ENCODE results near the gene GLYATL2. TPM values are rescaled to one million over a fixed set of nuclear protein-coding genes. Genes with fewer than 3 reads are reported as not detected.

GLYATL2 gene
- total and polyA plus RNA-seq, 2 of the 8 experiments (the other 6 are each of a cell fraction or from before 2014, with no cell fraction given) = 0.39 to 0.69 TPM

- TF ChIP-seq, protein P1, sequence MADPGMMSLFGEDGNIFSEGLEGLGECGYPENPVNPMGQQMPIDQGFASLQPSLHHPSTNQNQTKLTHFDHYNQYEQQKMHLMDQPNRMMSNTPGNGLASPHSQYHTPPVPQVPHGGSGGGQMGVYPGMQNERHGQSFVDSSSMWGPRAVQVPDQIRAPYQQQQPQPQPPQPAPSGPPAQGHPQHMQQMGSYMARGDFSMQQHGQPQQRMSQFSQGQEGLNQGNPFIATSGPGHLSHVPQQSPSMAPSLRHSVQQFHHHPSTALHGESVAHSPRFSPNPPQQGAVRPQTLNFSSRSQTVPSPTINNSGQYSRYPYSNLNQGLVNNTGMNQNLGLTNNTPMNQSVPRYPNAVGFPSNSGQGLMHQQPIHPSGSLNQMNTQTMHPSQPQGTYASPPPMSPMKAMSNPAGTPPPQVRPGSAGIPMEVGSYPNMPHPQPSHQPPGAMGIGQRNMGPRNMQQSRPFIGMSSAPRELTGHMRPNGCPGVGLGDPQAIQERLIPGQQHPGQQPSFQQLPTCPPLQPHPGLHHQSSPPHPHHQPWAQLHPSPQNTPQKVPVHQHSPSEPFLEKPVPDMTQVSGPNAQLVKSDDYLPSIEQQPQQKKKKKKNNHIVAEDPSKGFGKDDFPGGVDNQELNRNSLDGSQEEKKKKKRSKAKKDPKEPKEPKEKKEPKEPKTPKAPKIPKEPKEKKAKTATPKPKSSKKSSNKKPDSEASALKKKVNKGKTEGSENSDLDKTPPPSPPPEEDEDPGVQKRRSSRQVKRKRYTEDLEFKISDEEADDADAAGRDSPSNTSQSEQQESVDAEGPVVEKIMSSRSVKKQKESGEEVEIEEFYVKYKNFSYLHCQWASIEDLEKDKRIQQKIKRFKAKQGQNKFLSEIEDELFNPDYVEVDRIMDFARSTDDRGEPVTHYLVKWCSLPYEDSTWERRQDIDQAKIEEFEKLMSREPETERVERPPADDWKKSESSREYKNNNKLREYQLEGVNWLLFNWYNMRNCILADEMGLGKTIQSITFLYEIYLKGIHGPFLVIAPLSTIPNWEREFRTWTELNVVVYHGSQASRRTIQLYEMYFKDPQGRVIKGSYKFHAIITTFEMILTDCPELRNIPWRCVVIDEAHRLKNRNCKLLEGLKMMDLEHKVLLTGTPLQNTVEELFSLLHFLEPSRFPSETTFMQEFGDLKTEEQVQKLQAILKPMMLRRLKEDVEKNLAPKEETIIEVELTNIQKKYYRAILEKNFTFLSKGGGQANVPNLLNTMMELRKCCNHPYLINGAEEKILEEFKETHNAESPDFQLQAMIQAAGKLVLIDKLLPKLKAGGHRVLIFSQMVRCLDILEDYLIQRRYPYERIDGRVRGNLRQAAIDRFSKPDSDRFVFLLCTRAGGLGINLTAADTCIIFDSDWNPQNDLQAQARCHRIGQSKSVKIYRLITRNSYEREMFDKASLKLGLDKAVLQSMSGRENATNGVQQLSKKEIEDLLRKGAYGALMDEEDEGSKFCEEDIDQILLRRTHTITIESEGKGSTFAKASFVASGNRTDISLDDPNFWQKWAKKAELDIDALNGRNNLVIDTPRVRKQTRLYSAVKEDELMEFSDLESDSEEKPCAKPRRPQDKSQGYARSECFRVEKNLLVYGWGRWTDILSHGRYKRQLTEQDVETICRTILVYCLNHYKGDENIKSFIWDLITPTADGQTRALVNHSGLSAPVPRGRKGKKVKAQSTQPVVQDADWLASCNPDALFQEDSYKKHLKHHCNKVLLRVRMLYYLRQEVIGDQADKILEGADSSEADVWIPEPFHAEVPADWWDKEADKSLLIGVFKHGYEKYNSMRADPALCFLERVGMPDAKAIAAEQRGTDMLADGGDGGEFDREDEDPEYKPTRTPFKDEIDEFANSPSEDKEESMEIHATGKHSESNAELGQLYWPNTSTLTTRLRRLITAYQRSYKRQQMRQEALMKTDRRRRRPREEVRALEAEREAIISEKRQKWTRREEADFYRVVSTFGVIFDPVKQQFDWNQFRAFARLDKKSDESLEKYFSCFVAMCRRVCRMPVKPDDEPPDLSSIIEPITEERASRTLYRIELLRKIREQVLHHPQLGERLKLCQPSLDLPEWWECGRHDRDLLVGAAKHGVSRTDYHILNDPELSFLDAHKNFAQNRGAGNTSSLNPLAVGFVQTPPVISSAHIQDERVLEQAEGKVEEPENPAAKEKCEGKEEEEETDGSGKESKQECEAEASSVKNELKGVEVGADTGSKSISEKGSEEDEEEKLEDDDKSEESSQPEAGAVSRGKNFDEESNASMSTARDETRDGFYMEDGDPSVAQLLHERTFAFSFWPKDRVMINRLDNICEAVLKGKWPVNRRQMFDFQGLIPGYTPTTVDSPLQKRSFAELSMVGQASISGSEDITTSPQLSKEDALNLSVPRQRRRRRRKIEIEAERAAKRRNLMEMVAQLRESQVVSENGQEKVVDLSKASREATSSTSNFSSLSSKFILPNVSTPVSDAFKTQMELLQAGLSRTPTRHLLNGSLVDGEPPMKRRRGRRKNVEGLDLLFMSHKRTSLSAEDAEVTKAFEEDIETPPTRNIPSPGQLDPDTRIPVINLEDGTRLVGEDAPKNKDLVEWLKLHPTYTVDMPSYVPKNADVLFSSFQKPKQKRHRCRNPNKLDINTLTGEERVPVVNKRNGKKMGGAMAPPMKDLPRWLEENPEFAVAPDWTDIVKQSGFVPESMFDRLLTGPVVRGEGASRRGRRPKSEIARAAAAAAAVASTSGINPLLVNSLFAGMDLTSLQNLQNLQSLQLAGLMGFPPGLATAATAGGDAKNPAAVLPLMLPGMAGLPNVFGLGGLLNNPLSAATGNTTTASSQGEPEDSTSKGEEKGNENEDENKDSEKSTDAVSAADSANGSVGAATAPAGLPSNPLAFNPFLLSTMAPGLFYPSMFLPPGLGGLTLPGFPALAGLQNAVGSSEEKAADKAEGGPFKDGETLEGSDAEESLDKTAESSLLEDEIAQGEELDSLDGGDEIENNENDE (IDR thresholded peaks at IDR 0.05; ENCODE audit: insufficient replicate concordance, low read length) = no peak
- no peak for TF ChIP-seq EGR1 (IDR thresholded peaks at IDR 0.05; ENCODE audit: borderline replicate concordance, low read depth, low read length)
- TF ChIP-seq, protein P2, sequence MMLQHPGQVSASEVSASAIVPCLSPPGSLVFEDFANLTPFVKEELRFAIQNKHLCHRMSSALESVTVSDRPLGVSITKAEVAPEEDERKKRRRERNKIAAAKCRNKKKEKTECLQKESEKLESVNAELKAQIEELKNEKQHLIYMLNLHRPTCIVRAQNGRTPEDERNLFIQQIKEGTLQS (IDR thresholded peaks at IDR 0.05; ENCODE audit: insufficient read depth, low read depth, low read length) = no peak
Measured at GRCh38 chr11:58811499-58811898, 33.0 kb downstream of the GLYATL2 start (continued).
